Femur (tissue), 1 donor: ENCODE results near the gene RAB40AL.

Experiments
- DNase-seq: peaks from one replicate; pipeline ENCODE4 v3.0.0-alpha.2; 2017

Gene RAB40AL

GRCh38 chrX:102985192-102985591, 48.1 kb downstream of the RAB40AL start:
- DNase-seq: no peak
